SK-N-SH treated with all-trans-retinoic acid at 6 μM for 48 hours (cell line): ENCODE data around the gene CHCHD6.
A peak's percentile ranks its signal among the peaks of the same experiment; 100 is the strongest.

Experiments used
- ATAC-seq: fragments of 200-7000 bp; cut with Tn5 transposase; 3 replicates; pipeline ENCODE4 v1.9.1; 2020; ENCODE audit warnings: mild to moderate bottlenecking, moderate library complexity
- BACH2 ChIP-seq: fragments of 250-450 bp; sonication (Bioruptor Pico); IDR thresholded peaks from 2 replicates; pipeline ENCODE4 v1.9.0; 2021; ENCODE audit warnings: mild to moderate bottlenecking, borderline replicate concordance
- CSDC2 ChIP-seq: fragments of 250-450 bp; sonication (Bioruptor Pico); IDR thresholded peaks from 2 replicates; pipeline ENCODE4 v1.5.0; 2020; ENCODE audit warnings: mild to moderate bottlenecking, moderate library complexity
- ESRRG ChIP-seq: fragments of 250-450 bp; sonication (Bioruptor Pico); IDR thresholded peaks from 2 replicates; pipeline ENCODE4 v1.6.1; 2021; ENCODE audit warnings: mild to moderate bottlenecking
- GLIS3 ChIP-seq: fragments of 250-450 bp; sonication (Bioruptor Pico); IDR thresholded peaks from 2 replicates; pipeline ENCODE4 v1.5.0; 2020; ENCODE audit warnings: mild to moderate bottlenecking, moderate library complexity
- ISL1 ChIP-seq: fragments of 250-450 bp; sonication (Bioruptor Pico); IDR thresholded peaks from 2 replicates; pipeline ENCODE4 v2.1.2; 2022; ENCODE audit warnings: mild to moderate bottlenecking, moderate library complexity
- OSR1 ChIP-seq: fragments of 250-450 bp; sonication (Bioruptor Pico); IDR thresholded peaks from 2 replicates; pipeline ENCODE4 v1.8.0; 2022; ENCODE audit warnings: moderate library complexity, mild to moderate bottlenecking, inconsistent platforms
- PPARA ChIP-seq: fragments of 250-450 bp; sonication (Bioruptor Pico); IDR thresholded peaks from 2 replicates; pipeline ENCODE4 v1.5.0; 2020; ENCODE audit warnings: mild to moderate bottlenecking, borderline replicate concordance
- RARB ChIP-seq: fragments of 250-450 bp; sonication (Bioruptor Pico); IDR thresholded peaks from 2 replicates; pipeline ENCODE4 v1.8.0; 2021; ENCODE audit warnings: mild to moderate bottlenecking, moderate library complexity
- SNAI2 ChIP-seq: fragments of 250-450 bp; sonication (Bioruptor Pico); IDR thresholded peaks from 2 replicates; pipeline ENCODE4 v1.5.0; 2020; ENCODE audit warnings: mild to moderate bottlenecking, moderate library complexity
- TCF4 ChIP-seq: fragments of 250-450 bp; sonication (Bioruptor Pico); IDR thresholded peaks from 2 replicates; pipeline ENCODE4 v1.8.0; 2021; ENCODE audit warnings: mild to moderate bottlenecking, moderate library complexity, borderline replicate concordance
- TOX ChIP-seq: fragments of 250-450 bp; sonication (Bioruptor Pico); IDR thresholded peaks from 2 replicates; pipeline ENCODE4 v1.8.0; 2021; ENCODE audit warnings: mild to moderate bottlenecking, moderate library complexity, borderline replicate concordance
- ZC3H10 ChIP-seq: fragments of 250-450 bp; sonication (Bioruptor Pico); IDR thresholded peaks from 2 replicates; pipeline ENCODE4 v1.5.1; 2021; ENCODE audit warnings: mild to moderate bottlenecking, moderate library complexity
- ZFP3 ChIP-seq: fragments of 250-450 bp; sonication (Bioruptor Pico); IDR thresholded peaks from 2 replicates; pipeline ENCODE4 v1.5.0; 2020; ENCODE audit warnings: mild to moderate bottlenecking, moderate library complexity
- ZFP30 ChIP-seq: fragments of 450-650 bp; formaldehyde crosslinking; IDR thresholded peaks from 2 replicates; pipeline ENCODE4 v1.5.0; 2022; ENCODE audit warnings: mild to moderate bottlenecking, moderate library complexity
- ZNF565 ChIP-seq: fragments of 450-650 bp; formaldehyde crosslinking; conservative IDR thresholded peaks from 2 replicates; pipeline ENCODE4 v1.5.0; 2020; ENCODE audit warnings: low read depth, mild to moderate bottlenecking, moderate library complexity
- ZNF70 ChIP-seq: fragments of 450-650 bp; formaldehyde crosslinking; IDR thresholded peaks from 2 replicates; pipeline ENCODE4 v1.5.0; 2020; ENCODE audit warnings: mild to moderate bottlenecking, moderate library complexity
- ZNF8 ChIP-seq: fragments of 450-650 bp; formaldehyde crosslinking; IDR thresholded peaks from 2 replicates; pipeline ENCODE4 v1.5.0; 2020; ENCODE audit warnings: mild to moderate bottlenecking, moderate library complexity
- TF ChIP-seq, protein P1 (sequence below): fragments of 250-450 bp; sonication (Bioruptor Pico); IDR thresholded peaks from 2 replicates; pipeline ENCODE4 v1.8.0; 2021; ENCODE audit warnings: low read depth, mild to moderate bottlenecking, moderate library complexity, borderline replicate concordance
- TF ChIP-seq, protein P2 (sequence below): fragments of 250-450 bp; sonication (Bioruptor Pico); IDR thresholded peaks from 2 replicates; pipeline ENCODE4 v1.5.0; 2020; ENCODE audit warnings: mild to moderate bottlenecking, moderate library complexity
- TF ChIP-seq, protein P3 (sequence below): fragments of 250-450 bp; sonication (Bioruptor Pico); IDR thresholded peaks from 2 replicates; pipeline ENCODE4 v1.8.0; 2020; ENCODE audit warnings: mild to moderate bottlenecking, moderate library complexity, borderline replicate concordance
- TF ChIP-seq, protein P4 (sequence below): fragments of 250-450 bp; sonication (Bioruptor Pico); IDR thresholded peaks from 2 replicates; pipeline ENCODE4 v1.5.1; 2021; ENCODE audit warnings: mild to moderate bottlenecking, moderate library complexity

CHCHD6 gene

DNA sequence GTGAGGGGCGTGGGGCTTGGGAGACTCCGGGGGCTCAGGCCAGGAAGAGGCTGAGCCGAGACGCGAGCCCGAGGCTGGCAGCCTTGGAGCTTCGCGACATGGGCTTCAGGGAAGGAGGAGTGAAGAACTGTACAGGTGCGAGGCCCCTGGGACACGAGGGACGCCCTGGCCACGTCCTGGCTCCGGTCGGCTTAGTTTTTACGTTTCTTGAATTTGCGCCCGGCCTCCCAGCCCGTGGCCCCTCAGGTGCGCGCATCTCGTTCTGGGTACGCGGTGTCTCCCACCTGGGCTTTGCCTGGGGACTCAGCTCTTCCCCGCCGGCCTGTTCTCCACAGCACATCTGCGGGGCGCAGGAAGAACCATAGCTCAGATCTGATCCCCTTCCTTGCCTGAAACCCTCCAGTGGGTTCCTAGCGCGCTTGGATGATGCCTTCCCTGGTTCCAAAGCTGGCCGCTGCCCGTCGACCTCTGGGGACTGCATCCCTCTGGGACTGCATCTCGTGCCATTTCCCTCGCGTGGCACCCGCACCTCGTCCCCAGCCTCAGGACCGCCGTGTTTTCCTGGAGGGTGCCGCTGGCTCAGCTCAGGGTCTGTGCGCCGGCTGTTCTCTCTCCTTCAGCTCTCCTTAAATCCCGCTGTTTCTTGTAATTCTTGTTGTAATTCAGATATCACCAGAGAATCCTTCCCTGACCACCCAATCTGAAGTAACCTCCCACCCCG, 614 bp downstream of the CHCHD6 start:
- no peak for TF ChIP-seq CSDC2 (CRISPR knock-in tag)
- TF ChIP-seq OSR1 (CRISPR knock-in tag) = no peak
- TF ChIP-seq SNAI2 = no peak
- no peak for TF ChIP-seq BACH2 (CRISPR knock-in tag)
- no peak for TF ChIP-seq ZFP30 (CRISPR knock-in tag)
- TF ChIP-seq, protein P1, sequence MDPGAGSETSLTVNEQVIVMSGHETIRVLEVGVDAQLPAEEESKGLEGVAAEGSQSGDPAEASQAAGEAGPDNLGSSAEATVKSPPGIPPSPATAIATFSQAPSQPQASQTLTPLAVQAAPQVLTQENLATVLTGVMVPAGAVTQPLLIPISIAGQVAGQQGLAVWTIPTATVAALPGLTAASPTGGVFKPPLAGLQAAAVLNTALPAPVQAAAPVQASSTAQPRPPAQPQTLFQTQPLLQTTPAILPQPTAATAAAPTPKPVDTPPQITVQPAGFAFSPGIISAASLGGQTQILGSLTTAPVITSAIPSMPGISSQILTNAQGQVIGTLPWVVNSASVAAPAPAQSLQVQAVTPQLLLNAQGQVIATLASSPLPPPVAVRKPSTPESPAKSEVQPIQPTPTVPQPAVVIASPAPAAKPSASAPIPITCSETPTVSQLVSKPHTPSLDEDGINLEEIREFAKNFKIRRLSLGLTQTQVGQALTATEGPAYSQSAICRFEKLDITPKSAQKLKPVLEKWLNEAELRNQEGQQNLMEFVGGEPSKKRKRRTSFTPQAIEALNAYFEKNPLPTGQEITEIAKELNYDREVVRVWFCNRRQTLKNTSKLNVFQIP (CRISPR knock-in tag) = no peak
- TF ChIP-seq ZNF70 (CRISPR knock-in tag) = no peak
- no peak for TF ChIP-seq ZC3H10 (CRISPR knock-in tag)
- TF ChIP-seq PPARA = no peak
- no peak for TF ChIP-seq TCF4 (CRISPR knock-in tag)
- no peak for TF ChIP-seq ZFP3 (CRISPR knock-in tag)
- TF ChIP-seq ZNF8 (CRISPR knock-in tag) = no peak
- TF ChIP-seq ZNF565 (CRISPR knock-in tag) = no peak
- no peak for TF ChIP-seq RARB
- TF ChIP-seq TOX (CRISPR knock-in tag) = no peak
- no peak for TF ChIP-seq ISL1
- TF ChIP-seq, protein P2, sequence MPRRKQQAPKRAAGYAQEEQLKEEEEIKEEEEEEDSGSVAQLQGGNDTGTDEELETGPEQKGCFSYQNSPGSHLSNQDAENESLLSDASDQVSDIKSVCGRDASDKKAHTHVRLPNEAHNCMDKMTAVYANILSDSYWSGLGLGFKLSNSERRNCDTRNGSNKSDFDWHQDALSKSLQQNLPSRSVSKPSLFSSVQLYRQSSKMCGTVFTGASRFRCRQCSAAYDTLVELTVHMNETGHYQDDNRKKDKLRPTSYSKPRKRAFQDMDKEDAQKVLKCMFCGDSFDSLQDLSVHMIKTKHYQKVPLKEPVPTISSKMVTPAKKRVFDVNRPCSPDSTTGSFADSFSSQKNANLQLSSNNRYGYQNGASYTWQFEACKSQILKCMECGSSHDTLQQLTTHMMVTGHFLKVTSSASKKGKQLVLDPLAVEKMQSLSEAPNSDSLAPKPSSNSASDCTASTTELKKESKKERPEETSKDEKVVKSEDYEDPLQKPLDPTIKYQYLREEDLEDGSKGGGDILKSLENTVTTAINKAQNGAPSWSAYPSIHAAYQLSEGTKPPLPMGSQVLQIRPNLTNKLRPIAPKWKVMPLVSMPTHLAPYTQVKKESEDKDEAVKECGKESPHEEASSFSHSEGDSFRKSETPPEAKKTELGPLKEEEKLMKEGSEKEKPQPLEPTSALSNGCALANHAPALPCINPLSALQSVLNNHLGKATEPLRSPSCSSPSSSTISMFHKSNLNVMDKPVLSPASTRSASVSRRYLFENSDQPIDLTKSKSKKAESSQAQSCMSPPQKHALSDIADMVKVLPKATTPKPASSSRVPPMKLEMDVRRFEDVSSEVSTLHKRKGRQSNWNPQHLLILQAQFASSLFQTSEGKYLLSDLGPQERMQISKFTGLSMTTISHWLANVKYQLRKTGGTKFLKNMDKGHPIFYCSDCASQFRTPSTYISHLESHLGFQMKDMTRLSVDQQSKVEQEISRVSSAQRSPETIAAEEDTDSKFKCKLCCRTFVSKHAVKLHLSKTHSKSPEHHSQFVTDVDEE = no peak
- TF ChIP-seq GLIS3 = no peak
- TF ChIP-seq ESRRG (CRISPR knock-in tag) = no peak
- TF ChIP-seq, all 23 proteins: peak for 0
- peak; percentile 22 for ATAC-seq

DNA sequence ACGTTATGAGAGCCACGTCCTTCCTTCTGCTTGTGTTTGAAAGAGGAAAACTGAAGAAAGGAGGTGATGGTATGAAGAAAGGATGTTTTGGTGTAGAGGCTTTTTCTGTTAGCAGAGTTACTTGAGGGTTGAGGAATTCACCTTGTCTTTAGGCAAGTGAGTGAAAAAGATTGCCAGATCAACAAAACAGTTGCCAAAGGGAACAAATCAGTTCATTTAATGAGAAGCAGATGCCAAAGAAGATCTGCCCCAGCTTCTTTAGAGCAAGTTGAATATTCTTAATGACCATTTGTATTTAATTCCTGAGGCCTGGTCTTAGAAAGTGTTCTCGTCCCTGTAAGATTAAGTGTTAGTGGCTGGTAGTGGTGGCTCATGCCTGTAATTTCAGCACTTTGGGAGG, 2.6 kb downstream of the CHCHD6 start:
- no peak for TF ChIP-seq ZNF565 (CRISPR knock-in tag)
- TF ChIP-seq, protein P3, sequence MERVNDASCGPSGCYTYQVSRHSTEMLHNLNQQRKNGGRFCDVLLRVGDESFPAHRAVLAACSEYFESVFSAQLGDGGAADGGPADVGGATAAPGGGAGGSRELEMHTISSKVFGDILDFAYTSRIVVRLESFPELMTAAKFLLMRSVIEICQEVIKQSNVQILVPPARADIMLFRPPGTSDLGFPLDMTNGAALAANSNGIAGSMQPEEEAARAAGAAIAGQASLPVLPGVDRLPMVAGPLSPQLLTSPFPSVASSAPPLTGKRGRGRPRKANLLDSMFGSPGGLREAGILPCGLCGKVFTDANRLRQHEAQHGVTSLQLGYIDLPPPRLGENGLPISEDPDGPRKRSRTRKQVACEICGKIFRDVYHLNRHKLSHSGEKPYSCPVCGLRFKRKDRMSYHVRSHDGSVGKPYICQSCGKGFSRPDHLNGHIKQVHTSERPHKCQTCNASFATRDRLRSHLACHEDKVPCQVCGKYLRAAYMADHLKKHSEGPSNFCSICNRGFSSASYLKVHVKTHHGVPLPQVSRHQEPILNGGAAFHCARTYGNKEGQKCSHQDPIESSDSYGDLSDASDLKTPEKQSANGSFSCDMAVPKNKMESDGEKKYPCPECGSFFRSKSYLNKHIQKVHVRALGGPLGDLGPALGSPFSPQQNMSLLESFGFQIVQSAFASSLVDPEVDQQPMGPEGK (CRISPR knock-in tag) = no peak
- no peak for TF ChIP-seq RARB
- no peak for TF ChIP-seq GLIS3
- no peak for TF ChIP-seq CSDC2 (CRISPR knock-in tag)
- no peak for TF ChIP-seq ISL1
- no peak for TF ChIP-seq ZNF70 (CRISPR knock-in tag)
- TF ChIP-seq TOX (CRISPR knock-in tag) = no peak
- TF ChIP-seq SNAI2 = no peak
- no peak for TF ChIP-seq ZNF8 (CRISPR knock-in tag)
- TF ChIP-seq, all 23 proteins: peak for 0
- no peak for ATAC-seq

DNA sequence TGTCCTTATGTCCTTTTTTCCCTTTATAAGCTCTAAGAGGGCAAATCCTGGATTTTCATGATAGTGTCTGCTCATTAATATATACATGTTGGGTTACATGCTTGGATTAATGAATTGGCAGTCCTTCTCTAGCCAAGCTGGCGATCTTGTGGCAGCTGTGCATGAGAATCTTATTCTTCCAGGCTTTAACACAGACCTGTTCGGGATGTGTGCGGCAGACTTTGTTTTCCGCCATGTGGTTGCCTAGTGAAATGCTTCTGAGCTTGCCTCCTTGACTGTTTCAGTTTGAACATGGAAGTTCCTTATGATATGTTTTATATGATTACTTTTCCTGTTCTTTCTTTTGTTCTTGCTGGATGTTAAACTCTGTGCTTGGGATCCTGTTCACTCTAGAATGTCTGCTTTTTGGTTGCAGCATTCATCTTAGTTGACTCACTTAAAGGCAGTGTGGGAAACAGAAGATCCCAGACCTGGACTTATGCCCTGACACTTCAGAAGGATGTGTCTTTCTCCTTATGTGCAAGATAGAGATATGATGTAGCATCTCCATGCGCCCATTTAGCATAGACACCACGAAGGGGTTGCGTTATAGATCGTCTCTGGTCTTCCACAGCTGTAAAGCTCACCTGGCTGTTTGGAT, 7.2 kb downstream of the CHCHD6 start:
- ATAC-seq = peak; percentile 49
- TF ChIP-seq ZFP30 (CRISPR knock-in tag) (no peak), PPARA (no peak), CSDC2 (CRISPR knock-in tag) (no peak), ZFP3 (CRISPR knock-in tag) (no peak), BACH2 (CRISPR knock-in tag) (no peak), GLIS3 (no peak), TCF4 (CRISPR knock-in tag) (no peak), OSR1 (CRISPR knock-in tag) (no peak), TOX (CRISPR knock-in tag) (no peak), ESRRG (CRISPR knock-in tag) (no peak)
- TF ChIP-seq, protein P4, sequence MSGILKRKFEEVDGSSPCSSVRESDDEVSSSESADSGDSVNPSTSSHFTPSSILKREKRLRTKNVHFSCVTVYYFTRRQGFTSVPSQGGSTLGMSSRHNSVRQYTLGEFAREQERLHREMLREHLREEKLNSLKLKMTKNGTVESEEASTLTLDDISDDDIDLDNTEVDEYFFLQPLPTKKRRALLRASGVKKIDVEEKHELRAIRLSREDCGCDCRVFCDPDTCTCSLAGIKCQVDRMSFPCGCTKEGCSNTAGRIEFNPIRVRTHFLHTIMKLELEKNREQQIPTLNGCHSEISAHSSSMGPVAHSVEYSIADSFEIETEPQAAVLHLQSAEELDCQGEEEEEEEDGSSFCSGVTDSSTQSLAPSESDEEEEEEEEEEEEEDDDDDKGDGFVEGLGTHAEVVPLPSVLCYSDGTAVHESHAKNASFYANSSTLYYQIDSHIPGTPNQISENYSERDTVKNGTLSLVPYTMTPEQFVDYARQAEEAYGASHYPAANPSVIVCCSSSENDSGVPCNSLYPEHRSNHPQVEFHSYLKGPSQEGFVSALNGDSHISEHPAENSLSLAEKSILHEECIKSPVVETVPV (CRISPR knock-in tag) = no peak
- TF ChIP-seq, protein P1 (CRISPR knock-in tag) = no peak
- TF ChIP-seq, protein P2 = no peak
